ENCODE measurements around the gene PRSS27.

The PRSS27 gene

DNA sequence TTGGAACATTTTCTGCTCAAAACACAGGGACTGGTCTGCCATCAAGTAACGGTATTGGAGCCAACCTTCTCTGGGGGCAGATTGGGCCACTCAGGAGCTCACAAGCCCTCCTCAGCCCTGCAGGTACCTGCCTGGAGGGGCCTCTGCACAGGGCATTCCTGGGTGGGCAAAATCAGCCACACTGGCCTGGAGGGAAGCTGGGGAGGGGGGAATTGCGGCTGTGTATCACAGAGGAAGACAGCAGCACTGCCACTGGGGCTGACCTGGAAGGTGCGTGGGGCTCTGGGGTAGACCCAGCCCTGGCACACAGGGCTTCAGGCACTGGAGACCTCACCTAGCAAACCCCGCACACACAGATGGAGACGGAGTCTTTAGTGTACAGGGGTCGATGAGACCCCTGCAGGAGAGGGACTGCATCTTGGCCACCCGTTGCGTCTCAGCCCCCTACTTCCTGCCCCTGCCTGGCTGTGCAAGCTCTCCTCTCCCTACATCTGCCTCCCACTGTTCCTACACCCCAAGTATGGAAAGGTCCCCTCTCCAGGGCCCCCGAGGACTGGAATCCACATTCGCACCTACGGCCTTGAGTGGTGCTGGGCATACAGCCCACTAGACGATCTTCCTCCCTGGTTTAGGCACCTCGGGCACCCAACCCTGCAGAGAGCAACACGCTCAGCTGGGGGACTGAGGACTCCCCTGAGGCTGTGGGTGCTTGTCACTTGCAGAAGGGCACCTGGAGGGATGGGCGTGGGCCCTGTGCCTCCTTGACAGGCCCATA lies 25.3 kb upstream of the PRSS27 start:
- ChIA-PET CTCF (interaction anchor here (0.6 kb wide), 1 partner anchor 182 kb away, joined by 3 read pairs; no protein-coding TSS in a partner anchor), POLR2A (ENCODE audit: low non-redundant PET) (no interaction called here)
- H3K27ac ChIP-seq = no peak overlapping the region
- TF ChIP-seq, protein P1, sequence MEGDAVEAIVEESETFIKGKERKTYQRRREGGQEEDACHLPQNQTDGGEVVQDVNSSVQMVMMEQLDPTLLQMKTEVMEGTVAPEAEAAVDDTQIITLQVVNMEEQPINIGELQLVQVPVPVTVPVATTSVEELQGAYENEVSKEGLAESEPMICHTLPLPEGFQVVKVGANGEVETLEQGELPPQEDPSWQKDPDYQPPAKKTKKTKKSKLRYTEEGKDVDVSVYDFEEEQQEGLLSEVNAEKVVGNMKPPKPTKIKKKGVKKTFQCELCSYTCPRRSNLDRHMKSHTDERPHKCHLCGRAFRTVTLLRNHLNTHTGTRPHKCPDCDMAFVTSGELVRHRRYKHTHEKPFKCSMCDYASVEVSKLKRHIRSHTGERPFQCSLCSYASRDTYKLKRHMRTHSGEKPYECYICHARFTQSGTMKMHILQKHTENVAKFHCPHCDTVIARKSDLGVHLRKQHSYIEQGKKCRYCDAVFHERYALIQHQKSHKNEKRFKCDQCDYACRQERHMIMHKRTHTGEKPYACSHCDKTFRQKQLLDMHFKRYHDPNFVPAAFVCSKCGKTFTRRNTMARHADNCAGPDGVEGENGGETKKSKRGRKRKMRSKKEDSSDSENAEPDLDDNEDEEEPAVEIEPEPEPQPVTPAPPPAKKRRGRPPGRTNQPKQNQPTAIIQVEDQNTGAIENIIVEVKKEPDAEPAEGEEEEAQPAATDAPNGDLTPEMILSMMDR (conservative IDR thresholded peaks at IDR 0.05; ENCODE audit: low read depth) = no peak
- DNase-seq (ENCODE audit: low spot score) = no peak

DNA sequence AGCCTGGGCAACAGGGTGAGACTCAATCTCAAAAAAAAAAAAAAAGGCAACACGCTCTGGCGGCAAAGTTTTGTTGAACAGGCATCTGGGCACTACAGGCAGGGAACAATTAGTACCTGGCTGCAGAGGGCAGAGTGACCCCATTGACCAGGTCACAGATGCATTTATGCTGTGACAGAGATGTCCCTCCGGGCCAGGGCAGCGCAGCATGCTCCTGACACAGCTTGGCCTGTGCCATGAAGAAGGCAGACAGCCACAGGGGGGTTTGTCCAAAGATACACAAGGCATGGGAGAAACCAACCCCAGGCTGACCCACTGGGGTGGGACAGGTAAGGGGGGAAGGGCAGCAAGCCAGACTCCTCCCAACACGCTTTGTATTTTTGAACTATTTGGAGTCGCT lies 24.7 kb upstream of the PRSS27 start:
- TF ChIP-seq, protein P1 (conservative IDR thresholded peaks at IDR 0.05; ENCODE audit: low read depth) = no peak
- no peak for DNase-seq (ENCODE audit: low spot score)
- no peak overlapping the region for H3K27ac ChIP-seq
- CTCF ChIA-PET = no interaction called here
- POLR2A ChIA-PET (ENCODE audit: low non-redundant PET) = no interaction called here

GRCh38 chr16:2743007-2743810 lies 23.2 kb upstream of the PRSS27 start:
- ChIA-PET POLR2A (ENCODE audit: low non-redundant PET) (no interaction called here), CTCF (no interaction called here)
- no peak overlapping the region for H3K27ac ChIP-seq
- TF ChIP-seq, protein P1 (conservative IDR thresholded peaks at IDR 0.05; ENCODE audit: low read depth) = no peak
- no peak for DNase-seq (ENCODE audit: low spot score)

DNA sequence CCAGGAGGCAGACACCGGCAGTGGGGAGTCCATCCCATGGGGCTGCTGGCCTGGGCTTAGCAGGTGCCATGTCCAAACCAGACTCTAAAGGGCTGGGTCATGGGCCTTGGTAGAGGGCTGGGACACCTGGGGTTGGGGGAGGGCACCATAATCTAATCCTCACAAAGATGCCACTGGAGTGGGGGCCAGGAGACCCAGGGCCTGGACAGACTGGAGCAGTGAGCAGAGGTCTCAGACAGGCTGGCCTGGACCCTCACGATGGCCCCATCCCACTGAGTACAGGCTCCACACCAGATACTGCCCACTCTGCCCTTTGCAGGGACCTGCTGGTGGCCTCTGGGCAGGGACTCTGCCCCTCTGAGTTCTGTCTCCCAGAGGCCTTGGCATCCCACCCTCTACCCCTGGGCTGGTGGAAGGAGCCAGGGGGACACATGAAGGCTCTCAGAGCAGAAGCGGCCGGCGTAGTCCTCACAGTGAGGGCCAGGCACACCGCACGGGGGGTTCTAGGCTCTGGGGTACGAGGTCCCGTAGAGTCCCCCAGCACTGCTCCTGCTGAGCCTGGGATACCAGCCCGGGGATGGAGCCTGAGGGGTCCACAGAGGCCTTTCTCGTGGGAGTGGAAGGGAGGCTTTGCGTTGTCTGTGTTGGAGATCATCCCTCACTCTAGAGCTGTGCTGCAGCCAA lies 22.4 kb upstream of the PRSS27 start:
- TF ChIP-seq, protein P1 (conservative IDR thresholded peaks at IDR 0.05; ENCODE audit: low read depth) = no peak
- ChIA-PET CTCF (no interaction called here), POLR2A (ENCODE audit: low non-redundant PET) (interaction anchor here (0.6 kb wide), 1 partner anchor 1873 kb away, joined by 3 read pairs; no protein-coding TSS in a partner anchor)
- no peak for DNase-seq (ENCODE audit: low spot score)
- no peak overlapping the region for H3K27ac ChIP-seq

DNA sequence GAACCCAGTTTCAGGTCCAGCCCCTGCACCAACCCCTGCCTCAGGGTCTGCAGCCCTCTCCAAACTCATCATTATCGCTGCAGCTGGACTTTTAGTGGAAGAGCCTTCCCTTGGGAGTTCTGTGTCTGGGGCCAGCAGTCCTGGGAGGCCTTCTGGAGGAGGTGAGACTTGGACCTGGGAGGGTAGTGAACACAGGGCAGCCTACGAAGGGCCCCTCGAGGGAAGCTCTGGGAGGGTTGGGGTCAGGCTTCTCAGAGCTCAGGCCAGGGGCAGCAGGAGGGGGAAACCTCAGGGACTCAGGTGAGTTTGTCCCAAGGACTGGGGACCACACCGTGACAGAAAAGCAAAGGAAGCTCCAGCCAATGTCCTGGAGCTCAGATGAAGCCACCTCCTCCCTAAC lies 21.1 kb upstream of the PRSS27 start:
- TF ChIP-seq, protein P1 (conservative IDR thresholded peaks at IDR 0.05; ENCODE audit: low read depth) = no peak
- ChIA-PET POLR2A (ENCODE audit: low non-redundant PET) (interaction anchor here (0.6 kb wide), 1 partner anchor 127 kb away, joined by 8 read pairs; no protein-coding TSS in a partner anchor), CTCF (interaction anchor here (0.7 kb wide), 1 partner anchor 221 kb away, joined by 3 read pairs; no protein-coding TSS in a partner anchor)

GRCh38 chr16:2740476-2740875 lies 20.5 kb upstream of the PRSS27 start:
- DNase-seq (ENCODE audit: low spot score) = no peak
- CTCF ChIA-PET = interaction anchor here (0.6 to 0.7 kb wide), 2 partner anchors 222 to 750 kb away, joined by 3 read pairs; no protein-coding TSS in a partner anchor
- no peak overlapping the region for H3K27ac ChIP-seq
- TF ChIP-seq, protein P1 (conservative IDR thresholded peaks at IDR 0.05; ENCODE audit: low read depth) = no peak
- POLR2A ChIA-PET (ENCODE audit: low non-redundant PET) = no interaction called here

More for the DNA sequence above, 21.1 kb upstream of the PRSS27 start:
- H3K27ac ChIP-seq = no peak overlapping the region
- no peak for DNase-seq (ENCODE audit: low spot score)
